Right renal cortex interstitium (tissue), 3 donors: Measurements from ENCODE around the gene PAX5. TPM values are rescaled to one million over a fixed set of nuclear protein-coding genes. Genes with fewer than 3 reads are reported as not detected.
"Not testable (repeated sequence)": the region's sequence is repeated elsewhere in the genome, so short reads cannot be mapped to it uniquely, and the experiment has no call there.

Experiments
- DNase-seq, 3 donors: peaks; one replicate each; pipeline ENCODE4 v3.0.0-alpha.2; 2013; ENCODE audit warnings: low read depth in 3 of 3, low spot score in 2 of 3
- polyA plus RNA-seq, 3 donors: library from polyadenylated mRNA; unstranded; fragments of 120-200 nt; gene quantifications; one replicate each; pipeline ENCODE4 v1.2.1, GENCODE V29; 2013; ENCODE audit not compliant: insufficient read length in 3 of 3

Gene PAX5
- polyA plus RNA-seq, 3 donors = 0.07 to 0.21 (median 0.11) TPM

DNA sequence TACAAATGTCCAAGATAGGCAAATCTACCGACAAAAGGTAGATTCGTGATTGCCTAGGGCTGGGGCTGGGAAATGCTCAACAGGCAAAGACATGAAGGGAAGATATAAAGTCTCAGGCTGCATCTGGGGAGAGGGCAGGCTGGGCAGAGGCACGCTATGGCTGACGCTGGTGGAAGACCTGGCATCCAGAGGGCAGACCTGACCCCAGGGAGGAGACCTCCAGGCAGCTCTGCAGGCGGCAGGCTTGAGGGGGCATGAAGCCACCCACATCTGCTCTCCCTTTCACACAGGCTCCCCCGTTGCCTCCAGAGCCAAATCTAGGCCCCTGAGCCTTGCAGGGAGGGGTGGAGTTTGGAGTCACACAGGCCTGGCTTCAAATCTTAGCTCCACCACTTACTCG, 145.5 kb downstream of the PAX5 start:
- no peak for DNase-seq

DNA sequence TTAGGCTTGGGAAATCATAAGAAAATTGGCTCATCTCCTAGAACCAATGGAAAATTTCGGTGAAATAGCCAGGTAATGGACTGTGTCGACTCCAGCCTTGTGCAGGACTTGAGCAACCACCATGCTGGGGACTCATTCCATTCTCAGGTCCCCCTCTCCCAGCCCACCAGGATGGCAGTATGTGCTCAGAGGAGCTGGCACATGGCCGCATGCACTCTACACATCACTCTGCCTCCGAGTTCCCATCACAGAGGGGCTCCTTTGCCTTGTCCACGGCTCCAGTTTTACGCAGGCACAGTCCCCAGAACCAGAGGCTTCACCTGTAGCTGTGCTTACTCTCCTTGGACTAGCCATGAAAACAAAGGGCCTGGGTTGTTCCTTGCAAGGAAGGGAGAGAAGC, 149.3 kb downstream of the PAX5 start:
- no peak for DNase-seq

DNA sequence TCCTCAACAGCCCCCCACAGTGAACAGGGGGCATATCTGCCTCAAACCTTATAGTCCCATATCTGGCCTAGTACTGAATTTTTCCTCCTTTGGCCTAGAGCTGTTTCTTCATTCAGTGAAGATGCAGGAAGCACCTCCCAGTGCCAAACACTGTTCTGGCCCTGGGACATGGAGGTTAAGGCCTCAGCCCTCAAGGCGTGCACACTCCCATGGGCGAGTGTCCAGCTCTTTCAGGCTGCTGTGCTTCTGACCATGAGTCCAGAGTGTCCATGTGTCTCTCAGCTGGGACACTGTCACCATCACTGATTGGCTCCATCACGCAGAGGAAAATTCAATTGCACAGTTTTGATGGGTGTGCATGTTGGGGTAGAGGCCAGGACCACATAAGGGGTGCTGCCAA, 151.5 kb downstream of the PAX5 start:
- DNase-seq = no peak

DNA sequence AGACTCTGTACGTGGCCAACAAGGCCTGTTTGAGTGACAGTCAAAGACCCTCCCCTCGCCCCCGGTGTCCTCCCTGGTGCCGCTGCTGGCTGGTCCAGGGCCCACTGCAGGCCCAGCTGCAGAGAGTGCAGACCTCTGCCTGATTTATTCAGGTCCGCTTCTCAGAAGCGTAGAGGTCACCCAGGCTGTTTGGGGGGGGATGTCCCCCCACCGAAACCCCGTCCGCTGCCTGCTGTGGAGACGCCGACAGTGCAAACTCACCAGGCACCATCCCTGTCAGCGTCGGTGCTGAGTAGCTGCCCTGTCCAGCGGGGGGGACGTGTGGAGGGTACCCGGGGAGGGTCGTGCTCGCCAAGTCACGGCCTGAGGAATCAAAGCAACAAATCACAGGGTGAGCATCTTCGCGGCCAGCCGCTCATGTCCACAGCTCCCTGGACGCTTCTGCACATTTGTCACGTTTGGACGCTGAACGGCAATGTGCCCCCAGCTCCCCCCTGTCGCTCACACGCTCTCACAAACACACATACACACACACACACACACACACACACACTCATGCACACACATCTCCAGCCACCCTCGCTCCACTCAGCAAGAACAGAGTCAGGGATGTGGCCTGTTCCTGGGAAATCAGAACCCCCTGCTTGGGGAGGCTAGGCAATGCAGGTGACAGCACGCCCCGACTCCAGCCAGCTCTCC, 152.2 kb downstream of the PAX5 start:
- no peak for DNase-seq

DNA sequence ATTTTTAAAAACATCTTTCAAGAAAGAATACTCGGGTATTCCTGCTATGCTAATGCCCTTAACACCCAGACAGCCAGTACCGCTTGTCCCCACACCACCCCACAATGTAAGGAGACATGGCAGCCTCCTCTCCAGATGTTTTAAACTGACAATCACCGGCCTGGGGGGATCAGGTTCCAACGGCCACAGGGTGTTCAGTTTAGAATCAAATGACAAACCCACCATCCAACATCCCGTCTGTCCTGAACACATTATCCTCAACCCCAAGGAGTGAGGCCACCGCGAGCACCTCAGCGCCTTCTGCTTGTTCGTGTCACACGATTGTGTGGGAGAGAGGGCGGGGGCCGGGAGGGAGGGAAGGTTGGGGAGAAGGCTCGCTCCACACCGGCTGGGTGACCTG, 152.8 kb downstream of the PAX5 start:
- no peak for DNase-seq

DNA sequence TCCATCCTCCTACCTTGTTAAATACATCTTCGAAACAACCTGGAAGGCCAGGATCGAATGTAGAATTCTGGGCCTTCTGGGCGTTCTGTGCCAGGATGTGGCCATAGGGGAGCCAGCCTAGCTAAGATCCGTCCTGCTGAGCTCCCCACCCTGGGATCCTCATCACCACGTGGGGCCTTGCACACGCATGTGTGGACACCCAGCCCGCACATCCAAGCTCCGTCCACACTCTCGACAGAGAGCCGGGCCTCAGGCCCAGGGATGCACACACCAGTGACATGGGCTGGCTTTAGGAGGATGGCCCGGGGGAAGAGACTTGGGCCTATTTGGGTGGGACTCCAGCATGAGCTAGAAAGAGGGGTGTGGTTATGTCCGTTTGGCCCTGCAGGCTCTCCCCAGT, 154.0 kb downstream of the PAX5 start:
- DNase-seq = no peak

DNA sequence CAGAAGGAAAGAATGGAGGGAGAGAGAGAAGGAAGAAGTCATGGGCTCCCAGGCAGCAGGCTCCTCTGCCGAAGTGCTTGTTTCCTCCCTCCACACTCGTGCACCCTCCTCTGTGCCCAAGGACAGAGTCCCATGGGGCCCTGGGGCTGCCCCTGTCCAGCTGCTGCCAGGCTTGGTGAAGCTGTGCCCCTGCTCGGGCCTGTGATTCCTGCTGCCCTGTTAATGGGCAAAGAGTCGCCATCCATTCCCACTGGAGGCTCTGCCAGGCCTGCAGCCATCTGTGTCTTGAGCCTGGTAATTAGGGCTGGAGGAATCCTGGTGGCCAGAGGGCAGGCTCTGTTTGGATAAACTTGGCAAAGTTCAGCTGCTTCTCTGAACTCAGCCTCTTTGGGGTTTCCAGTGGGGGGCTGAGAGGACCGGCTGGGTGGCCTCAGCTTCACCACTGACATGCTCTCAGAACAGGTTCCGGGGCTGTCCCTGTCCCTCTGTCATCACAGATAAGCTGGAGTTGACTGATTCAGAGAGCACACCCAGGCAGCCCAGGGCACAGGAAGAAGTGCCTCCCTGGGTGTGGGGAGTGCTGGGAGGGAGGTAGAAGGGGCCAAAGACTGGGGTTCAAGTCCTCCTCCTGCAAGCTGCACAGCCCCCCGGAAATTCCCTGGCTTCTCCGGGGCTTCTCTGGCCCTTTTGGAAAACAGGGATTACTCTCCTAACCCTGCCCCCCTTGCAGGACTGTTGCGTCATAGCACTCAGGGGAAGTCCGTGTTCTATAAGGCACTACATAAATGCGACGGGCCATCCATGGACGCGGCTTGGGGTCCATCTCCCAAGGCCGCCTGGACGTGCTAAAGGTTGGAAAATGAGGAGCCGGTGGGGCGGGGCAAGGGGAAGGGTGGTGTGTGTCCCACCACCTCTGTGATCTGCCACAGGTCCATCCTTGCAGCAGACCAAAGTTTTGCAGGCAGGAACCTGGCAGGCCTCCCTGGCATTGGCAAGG, 154.8 kb downstream of the PAX5 start:
- DNase-seq = no peak

DNA sequence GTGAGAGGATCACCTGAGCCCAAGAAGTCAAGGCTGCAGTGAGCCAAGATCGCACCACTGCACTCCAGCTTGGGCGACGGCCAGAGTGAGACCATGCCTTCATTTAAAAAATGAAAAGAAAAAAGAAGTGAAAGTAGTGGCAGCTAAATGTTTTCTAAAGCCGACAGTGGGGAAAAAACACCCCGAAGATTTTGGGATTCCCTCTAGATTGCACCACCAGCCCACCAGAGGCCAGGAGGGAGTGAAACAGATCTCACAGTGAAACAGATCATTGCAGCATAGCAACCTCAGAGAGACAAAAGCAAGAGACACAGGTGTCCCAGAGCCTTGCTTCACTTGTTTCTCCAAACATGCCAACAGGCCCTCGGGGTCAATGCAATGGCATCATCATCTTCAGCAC, 156.8 kb downstream of the PAX5 start:
- DNase-seq = no peak

DNA sequence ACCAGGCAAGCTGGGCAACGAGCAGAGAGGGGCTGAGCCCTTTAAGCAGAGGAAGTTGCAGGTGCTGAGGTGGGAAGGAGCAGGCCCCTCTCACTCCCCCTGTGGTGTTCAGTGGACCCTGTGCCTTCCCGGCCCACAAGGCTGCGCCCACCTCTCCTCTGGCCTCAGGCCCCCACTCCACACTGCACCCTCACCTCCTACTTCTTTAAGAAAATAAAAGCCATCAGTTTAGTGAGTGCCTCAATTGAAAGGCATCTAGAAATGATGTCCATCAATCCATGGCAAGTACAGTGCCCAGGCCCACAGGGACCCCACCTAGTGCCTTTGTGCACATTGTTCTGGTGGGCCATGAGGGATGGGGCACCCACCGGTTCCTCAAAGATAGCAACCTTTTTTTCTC, 158.0 kb downstream of the PAX5 start:
- no peak for DNase-seq

DNA sequence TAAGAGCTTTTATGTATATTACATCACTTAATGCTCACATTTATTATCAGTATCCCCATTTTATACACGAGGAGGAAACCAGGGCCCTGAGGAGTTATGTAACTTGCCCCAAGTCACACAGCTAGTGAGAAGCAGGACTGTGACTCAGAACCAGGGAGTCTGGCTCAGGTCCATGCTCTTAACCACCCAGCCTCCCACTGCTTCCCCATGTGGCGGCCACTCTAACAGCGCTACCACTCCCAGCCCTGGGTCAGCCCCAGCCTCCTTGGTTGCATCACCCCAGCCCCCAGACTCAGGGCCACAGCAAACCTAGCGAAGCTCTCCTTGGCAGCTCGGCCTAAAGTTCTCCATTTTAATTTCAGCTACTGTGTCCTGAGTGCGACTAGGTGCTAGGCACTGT, 159.1 kb downstream of the PAX5 start:
- no peak for DNase-seq

DNA sequence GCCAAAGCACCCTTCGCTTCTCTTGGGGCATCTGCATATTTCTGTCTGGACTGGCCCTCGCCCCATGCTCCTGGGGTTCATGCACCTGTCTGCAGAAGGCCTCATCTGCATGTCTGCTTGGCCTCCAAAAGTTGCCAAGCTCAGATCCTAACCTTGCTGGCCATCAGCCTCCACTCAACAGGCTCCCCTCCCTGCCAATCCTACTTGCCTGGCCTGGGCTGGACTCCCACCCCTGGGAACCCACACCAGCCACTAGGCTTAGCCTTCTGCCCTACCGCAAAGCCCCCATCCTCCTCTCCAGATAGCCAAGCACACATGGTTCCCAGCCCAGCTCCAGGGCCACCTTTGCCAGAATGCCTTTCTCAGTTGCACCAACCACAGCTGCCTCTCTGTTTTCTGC, 159.8 kb downstream of the PAX5 start:
- no peak for DNase-seq

DNA sequence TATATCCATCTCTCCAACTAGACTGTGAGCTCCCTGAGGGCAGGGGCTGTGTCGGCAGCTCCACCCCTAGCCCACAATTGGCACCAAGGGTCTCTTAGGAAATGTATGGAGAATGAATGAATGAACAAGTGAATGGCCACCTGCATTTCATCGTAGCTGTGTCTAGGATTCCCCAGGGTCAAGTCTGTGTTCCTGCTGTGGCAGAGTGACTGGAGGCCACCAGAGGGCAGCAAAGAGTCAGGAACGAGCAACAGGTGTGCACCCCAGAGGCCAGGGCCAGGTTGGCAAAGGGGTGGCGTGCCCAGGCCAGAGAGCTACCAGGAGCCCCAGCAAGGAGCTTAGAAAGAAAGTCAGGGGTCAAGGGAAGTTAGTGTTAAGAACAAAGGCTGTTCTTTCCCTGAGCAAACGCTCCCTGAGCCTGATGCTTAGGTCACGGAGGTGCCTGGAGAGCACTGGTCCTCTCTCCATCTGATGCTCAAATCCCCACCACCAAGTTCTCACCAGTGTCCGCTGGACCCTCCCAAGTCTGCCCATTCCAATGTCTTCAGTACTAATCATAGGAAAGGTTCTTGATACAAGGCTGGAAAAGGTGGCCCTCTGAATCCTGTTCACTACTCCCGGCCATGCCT, 160.7 kb downstream of the PAX5 start:
- peak in 1 of 3 donors; percentile 44 for DNase-seq

DNA sequence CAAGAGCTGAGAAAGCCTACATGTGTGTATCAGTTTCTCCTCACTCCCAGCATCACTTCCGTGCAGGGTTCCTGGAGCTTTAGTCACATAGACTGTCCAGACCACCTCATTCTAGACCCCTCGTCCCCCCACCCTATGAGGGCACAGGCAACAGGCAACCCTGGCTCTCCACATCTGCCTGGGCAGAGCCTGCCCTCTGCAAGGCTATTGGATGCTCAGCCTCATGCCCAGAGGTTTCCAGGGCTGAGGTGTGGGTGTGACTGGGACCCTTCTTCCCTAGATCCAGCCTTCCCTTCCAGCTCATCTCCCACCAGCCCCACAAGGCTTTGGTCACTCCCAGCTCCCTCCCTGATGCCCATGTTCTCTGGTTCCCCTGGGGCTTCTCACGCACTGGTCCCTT, 161.4 kb downstream of the PAX5 start:
- DNase-seq = no peak

DNA sequence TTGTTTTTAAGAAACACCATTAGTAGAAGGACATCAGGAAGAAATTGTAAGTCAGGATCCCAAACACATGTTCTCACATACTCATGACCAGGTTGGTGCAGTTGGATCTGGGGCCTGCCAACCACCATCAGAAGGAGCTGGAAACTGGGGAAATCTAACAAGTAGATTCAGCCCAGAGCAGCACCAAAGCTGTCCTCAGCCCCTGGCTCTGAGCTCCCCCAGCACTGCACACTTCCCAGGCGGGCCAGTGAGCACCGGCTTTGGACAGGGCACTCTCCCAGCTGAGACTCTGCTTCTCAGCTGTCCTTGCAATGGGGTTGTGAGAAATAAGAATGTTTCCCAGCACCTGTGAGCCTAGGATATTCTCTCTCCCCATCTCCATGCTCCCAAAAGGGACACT, 162.5 kb downstream of the PAX5 start:
- DNase-seq = no peak

DNA sequence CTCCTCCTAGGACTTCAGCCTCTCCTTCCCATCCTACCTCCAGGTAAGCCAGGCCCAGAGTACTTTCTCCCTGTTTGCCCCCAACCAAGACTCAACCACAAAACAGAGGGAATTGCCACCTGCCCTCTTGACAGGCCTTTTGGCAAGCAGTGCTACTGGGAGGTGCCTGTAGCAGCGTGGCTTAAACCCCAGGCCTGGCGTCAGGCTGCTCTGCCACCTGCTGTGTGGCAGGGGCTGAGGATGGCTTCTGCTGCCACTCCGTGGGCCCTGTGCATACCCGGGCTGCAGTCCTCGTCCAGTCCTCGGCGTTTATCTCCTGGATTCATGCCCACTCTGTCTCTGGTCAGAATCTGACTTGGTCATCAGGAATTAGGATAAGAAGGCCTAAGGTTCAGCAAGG, 163.1 kb downstream of the PAX5 start:
- DNase-seq = no peak

DNA sequence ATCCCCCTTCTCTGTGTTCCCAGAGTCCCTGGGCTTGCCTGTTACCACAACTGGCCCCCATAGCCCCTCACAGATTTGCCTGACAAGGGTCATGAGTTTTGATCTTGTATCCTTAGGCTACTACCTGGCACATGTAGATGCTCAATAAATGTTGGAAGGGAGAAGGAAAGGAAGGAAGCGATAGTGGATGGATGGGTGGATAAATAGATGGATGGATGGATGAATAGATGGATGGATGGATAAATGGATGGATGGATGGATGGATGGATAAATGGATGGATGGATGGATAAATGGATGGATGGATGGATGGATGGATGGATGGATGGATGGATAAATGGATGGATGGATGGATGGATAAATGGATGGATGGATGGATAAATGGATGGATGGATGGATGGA, 164.5 kb downstream of the PAX5 start:
- not testable (repeated sequence) for DNase-seq

DNA sequence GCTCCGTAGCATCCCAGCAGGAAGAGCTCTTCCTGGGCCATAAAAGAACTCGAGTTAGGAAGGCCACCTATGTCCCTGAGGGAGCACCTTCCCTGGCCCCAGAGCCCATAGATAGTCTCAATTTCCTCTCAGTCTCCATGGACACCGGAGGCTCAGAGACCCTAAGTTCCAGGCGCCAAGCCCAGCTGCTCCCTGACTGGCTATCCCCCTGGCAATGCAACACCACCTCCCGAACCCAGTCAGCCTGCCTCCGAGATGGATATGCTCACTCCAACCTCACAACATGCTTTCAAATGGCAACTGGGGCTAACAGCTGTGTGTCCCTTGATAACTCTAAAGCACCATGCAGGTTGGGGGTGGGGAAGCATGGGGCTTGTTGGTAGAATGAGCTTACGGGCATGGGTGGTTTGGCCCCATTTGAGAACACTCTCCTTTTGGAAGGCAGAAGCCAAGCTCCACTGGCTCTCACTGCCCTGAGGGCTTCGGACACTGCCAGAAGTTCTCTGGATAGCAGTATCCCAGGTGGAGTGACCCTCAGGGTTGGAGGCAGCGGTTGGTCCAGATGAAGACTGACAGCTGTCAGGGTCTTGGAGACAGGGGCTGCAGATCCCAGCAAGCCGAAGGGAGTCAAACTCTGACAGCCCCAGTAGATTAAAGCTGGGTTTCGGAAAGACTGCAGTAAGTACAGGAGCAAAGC, 165.3 kb downstream of the PAX5 start:
- no peak for DNase-seq

DNA sequence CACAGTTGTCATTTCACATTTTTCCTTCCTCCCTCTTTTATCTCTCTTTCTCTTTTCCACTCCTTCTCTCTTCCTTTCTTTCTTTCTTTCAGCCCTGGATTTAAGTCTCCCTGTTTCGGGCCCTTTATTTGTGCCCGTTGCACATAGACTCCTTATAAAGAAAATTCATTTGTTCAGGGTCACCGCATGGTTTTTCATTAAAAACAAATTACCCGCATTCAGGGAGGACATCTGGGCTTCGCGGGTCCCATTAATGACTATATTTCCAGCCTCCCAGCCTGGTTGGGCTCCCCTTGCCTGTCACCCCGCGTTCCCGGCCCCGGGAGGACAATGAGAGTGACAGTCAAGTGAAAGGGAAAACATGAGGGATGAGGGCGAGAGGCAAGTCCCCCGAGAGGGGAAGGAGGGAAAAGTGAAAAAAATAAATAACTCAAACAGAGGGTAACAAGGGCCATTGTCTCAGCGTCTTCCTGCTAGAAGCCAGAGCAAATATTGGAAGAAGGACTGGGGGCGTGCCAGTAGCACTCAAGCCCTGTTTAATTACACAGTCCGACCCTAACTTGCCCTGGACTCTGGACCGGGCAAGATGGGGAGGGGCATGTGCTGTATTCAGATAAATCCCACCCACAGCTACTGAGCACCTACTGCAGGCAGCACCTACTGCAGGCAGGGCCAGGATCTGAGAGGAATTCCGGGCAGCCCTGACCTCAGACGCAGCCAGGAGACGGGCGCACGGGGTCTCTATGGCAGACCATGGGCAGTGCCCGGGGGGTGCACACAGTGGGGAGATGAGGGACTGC, 166.2 kb downstream of the PAX5 start:
- DNase-seq = no peak

DNA sequence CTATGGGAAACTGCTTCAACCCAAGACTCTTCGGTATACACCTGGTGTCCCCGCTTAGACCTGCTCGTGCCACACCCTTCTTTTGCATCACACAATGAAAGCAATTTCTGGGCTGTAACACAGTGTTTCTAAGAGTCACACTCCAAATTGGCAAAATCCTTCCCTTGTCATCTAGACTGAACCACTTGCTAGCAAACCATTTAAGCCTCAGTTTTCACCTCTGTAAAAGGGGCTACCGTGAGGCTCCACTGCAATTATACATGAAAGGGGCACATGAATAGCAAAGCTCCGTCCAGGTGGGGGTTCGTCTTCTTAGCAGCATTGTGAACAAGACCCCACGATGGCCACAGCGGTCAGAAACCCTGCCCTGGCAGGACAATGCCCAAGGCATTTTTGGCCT, 166.8 kb downstream of the PAX5 start:
- no peak for DNase-seq

DNA sequence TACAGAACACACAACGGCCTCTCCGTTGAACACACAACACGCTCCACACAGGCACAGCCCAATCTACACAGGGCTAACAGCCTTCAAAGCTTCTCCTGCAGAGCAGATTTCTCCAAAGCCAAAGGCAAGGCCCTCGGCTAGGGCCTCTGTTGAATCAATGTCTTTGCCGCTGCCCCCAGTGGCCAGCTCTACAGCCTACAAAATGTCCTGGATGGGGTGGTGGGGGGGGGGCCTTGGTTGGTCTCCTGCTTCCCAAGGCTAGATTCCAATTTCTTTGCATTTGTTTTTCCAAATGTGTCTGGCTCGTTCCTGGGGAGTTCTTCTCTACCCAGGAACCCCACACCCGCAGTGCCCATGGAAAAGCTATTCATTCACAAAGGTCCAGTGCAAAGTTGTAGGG, 167.2 kb downstream of the PAX5 start:
- no peak for DNase-seq
